T-helper 9 cell (primary cell): ENCODE measurements around the gene RBMS3.

ENCODE experiments used
- DNase-seq: peaks from one replicate; pipeline ENCODE4 v3.0.0-alpha.2; 2020

The RBMS3 gene

DNA sequence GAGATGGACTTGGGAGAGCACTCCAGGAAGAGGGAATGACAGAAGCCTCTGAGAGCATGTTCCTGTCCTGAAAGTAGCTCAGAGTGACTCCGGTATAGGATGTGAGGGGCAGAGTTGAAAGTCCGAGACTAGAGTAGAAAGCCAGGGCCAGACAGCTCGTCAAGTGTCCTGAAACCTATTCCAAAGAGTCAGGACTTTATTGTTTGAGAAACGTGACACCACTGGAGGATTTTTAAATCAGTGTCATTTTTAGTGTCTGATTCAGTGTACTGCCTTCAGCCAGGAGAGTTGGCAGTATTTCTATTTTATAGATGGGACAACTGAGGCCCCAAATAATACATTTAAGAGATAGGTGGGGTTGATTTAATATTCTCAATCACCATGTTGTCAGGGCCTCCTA, 1.6 kb upstream of the RBMS3 start:
- no peak for DNase-seq

DNA sequence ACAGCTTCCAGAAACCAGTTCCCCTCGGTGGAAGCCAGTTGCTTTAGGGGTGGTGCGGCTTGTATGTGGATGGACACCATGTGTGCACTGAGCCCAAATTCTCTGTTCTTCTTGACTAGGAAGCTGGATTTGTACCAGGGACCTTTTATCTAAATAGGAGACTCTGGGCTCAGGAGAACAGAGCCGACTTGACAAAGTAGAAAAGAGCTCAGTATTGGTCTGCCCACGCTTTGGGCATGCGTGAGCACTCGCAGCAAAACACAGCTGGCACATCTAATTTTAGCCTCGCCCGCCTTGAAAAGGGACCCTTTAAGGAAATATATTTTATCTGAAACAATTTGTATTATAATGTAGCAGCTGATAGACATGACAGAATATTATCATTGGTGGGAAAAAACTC, 1.1 kb upstream of the RBMS3 start:
- DNase-seq: no peak

DNA sequence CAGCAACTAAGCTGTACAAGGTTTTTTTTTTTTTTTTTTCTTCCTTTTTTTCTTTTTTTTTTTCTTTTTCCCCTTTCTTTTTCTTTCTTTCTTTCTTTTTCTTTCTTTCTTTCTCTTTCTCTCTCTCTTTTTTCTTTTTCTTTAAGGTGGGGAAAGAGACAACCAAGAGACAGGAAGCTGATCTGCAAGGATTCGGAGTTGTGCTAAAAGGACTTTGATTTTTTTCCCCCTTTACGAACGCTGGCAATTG, 148 bp downstream of the RBMS3 start:
- no peak for DNase-seq

DNA sequence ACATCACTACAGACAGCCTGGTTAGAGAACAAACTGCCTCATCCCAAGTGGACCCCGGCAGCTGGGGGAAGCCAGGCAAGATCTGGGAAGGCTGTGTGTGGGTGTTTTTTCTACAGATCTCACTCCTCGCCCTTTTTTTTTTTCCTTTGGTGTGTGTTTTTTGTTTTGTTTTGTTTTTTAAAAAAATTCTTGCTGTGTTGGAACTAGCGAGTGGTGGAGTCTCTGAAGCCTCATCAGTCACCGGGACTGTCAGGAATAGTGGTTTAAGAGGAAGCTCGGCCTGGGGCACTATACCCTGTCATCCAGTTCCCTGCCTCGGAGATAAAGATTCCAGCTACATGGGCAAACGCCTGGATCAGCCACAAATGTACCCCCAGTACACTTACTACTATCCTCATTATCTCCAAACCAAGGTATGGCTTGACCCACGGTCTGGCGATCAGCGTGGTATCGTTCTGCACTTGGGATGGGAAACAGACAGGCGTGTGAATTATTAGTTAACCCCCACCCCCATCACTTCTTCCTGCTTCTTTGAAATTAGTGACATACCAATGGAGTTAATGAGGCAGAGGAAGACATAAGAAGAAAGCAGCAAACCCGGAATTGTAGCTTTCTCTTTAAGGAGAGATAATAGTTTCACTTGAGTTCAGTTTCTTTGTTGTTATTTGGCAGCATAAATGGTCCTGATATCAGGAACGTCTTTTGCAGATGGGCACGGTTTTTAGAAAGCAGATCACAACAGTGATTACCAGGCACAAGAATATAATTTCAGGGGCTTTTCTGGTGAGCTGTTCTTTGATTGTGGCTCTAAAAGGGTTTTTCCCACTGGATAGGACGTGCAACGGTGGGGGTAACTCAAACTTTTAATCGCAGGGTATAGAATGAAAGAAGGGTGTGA, 722 bp downstream of the RBMS3 start:
- no peak for DNase-seq

DNA sequence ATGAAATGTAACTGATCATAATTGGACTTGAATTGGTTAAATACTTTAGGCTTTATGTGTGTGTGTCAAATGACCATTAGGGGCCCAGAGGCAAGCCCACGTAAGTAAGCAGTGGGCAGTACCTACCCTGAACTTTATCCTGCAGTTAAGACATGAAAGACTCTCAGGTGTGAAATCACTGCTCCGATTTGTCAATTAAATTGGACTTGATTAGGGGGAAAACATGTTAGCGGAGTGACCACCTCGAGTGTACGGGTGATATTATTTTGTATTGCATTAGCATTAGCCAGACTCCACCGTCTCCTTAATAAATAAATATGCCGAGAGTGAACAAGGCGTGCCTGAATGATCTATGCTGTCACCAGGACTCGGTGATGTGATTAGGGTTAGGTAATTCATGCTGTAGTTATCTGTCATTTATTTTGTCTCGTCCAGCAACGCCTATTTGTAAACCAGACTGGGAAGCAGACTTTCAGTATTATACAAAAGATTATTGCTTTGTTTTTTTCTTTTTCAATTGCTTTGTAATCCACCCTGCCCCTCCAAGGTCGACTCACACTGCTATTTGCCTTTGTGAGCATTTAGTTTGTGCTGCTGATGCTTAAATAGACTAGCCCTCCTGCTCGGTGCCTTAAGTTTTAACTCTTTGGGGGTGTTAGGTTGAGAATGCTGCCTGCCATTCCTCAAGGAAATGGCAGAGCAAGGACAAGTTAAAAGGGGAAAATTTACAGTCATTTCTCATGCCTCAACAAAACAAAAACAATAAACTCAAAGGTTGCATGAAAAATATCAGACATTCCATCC, 1.8 kb downstream of the RBMS3 start:
- DNase-seq: no peak

DNA sequence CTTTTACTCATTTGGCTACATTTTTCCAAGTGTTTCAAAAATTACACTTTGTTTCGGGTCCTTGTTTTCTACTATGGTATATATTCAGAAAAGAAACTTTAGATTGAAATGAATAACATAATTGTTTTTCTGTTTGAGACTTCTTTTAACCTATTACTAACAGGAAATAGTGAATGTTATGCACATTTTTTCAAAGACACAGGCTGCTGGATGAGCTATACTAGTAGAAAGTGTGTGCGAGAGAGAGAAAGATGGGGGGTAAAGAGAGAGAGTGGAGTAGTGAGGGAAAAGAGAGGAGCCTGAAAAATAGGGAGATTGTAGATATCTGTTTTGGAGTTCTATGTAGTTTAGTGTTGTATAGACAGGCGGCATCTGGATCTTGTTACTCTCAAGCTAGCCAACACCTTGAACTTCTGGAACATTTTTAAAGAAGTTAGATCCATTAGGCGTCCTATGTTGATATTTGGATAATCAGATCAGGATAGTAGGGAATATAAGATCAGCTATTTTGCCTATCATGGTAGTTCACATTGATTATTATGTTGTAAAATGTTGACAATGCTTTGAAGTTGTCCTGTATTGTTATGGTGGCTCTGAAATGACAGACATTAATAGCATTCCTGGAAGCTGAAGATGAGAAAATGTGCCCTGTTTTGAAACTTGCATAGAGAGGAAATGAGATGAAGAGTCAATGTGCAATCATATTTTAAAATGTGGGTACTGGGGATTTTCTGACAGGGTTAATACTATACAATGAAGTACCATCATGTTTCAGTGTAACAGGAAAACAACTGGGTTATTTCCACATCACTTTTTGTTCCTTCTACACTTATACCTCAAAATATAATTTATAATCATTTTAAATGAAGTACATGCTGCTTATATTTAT, 2.6 kb downstream of the RBMS3 start:
- DNase-seq: no peak

DNA sequence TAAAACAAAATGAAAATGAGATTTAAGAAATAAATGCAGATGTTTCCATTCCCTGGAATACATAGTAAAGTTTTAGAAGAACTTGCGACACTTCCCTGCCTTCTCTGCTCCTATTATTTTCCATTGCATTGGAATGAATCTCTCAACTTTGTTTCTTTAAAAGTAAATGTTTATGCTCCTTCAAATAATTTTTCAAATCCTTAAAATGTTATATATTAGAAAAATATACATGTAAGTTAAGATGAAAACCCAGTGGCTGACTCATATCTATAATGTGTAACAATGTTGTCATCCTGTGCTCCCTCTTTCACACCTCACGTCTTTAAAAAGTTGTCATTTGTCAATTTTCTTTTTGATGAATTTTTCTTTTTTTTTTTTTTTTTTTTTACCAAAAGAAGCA, 3.6 kb downstream of the RBMS3 start:
- no peak for DNase-seq

DNA sequence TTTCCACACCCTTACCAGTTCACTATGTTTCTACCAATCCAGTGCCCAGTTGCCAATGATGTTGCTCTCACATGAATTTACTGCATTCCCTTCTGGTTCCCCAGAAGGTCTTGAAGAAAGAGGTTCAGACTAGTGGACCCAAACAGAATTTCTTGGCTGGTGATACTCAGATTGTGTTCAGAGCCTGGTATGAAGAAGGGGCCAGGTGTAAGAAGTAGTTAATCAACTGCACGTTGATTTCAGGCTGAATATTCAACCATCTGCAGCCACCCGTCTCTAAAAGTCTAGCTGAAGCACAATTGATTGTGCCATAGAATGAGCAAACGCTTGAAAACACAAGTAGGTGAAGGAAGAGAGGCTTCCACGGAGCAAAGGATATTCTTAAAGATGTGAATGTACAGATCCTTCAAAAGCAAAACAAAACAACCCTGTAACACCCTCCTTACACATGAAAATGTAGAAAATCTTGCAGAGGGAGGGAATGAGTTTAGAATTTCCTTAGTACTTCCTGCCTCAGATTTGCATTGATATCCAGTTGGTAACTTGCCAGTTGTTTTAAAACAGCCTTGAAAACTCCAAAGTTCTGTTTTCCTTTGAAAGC, 4.7 kb downstream of the RBMS3 start:
- no peak for DNase-seq

DNA sequence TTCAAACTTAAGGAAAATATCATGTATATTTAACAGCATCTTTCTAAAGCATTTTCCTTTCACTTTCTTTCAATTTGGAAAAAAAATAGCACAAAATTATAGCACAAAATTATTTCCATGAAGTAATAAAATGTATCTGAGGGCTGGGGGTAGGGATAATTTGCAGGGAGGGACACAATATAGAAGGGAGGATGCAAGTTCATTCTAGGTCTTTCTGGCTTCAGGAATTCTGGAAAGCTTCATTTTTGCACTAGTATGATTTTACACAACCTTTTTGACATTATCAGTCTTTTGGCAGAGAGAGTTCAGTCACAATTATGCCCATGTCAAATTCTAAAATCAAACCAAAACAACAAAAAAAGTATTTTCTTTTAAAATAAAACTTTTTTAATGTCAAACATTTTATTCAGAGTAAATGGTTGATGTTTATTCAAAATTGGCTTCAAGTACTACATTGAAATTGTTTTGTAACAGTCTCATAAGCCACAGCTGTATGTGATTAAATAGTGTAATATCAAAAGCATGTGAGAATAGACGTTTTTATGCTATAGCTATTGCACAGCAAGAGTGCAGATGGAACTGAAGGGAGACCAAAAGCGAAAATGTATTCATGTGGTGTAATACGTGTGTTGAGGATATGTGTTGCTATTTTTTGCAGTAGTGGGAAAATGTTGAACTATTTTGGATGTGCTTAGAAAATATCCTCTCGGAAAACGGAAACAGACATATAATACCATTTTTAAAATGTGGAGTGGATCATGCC, 5.8 kb downstream of the RBMS3 start:
- no peak for DNase-seq

DNA sequence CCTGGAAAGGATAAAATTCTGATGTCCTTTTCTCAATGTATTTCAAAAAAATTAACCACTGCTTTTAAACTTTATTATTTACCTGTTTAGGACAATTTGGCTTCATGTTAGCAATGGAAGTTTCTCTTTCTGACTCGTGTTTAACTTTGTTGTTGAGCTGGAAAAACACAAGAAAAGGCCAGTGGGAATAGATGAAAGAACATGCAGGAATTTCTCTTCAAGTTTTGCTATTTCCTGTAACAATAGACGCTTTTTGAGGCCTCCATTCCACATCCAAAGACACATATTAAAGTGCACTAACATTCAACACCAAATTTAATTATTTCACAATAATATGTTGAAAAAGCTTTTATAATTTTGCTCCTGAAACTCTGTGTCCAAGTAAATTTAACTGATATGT, 9.7 kb downstream of the RBMS3 start:
- DNase-seq: no peak

DNA sequence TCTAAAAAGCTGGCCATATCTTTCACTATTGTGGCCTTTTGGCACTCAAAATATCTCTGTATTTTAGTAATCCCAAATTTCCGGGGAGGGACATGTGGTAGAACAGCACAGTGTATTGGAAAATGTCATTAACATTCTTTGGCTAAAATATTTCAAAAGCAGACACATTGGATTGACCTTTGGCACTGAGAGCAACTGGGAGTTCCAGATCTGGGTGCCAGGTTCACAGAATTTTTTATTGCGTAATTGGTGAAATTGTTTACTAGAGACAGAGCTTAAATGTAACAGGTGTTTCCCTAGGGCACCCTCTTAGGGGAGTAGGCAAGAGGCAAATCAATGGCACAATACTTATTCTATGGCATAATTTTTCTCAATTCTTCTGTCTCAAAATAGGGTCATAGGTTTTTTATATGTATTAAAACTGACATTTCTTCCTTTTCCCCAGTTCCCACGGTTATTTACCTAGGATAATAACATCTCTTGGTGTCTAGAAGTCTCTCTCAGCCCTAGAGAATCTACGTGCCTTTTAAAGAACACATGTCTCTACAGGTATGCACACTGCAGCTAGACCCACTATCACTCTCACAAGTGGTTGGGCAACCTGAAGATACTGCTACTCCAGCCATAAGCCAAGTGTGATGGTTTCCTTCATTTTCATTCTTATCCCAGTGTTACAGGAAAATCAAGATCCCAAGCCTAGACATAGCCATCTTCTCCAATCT, 10.6 kb downstream of the RBMS3 start:
- no peak for DNase-seq

DNA sequence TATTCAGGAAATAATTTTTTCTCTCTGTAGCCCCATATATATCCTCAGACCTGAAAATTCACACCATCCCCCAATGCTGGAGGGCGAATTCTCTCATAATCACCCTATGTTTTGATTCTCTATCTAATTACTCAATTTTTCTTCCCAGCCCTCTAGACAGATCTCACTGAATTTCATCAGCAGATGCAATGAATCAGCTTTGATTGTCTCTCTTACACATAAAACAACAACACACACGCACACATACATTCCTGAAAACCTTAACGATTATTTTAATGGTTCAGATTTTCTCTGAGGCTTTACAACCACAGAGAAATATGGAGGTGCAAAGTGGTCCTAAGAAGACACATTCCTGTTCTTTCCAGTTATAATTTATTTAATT, 11.1 kb downstream of the RBMS3 start:
- no peak for DNase-seq

DNA sequence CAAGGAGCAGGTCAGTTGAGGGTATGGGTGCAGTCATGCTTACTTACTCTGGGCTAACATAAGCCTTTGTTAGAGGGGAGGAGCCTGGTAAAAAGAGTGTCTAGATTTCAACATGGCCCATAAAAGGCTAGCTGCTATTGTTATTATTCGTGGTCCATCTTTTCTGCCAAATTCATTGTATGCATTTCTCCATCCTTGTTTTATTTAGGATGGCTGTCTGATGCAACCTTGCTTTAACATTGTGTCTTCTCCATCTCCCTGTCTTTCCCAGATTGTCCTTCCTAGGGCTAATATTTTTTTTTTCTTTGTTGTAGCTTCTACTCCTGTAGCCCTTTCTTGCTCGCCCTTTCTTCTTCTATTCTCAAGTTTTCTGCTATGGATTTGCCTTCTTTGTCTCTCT, 12.6 kb downstream of the RBMS3 start:
- no peak for DNase-seq

DNA sequence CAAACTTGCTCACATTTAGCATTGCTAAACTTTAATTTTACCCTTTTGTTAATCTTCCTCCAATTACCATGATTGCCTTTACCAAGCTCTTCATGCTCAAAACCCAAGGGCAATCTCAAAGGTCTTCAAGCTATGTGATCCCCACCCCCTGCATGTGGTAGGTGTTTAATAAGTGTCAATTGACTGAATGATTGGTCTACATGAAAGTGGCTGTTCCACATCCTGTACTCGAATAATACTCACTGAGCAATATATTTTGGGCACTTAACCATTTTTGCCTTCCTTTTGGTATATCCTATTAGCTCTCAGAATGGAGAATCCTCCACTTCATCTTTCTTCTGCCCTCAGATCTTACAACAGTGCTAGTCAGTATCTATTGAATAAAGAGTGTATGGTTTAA, 17.1 kb downstream of the RBMS3 start:
- DNase-seq: no peak

DNA sequence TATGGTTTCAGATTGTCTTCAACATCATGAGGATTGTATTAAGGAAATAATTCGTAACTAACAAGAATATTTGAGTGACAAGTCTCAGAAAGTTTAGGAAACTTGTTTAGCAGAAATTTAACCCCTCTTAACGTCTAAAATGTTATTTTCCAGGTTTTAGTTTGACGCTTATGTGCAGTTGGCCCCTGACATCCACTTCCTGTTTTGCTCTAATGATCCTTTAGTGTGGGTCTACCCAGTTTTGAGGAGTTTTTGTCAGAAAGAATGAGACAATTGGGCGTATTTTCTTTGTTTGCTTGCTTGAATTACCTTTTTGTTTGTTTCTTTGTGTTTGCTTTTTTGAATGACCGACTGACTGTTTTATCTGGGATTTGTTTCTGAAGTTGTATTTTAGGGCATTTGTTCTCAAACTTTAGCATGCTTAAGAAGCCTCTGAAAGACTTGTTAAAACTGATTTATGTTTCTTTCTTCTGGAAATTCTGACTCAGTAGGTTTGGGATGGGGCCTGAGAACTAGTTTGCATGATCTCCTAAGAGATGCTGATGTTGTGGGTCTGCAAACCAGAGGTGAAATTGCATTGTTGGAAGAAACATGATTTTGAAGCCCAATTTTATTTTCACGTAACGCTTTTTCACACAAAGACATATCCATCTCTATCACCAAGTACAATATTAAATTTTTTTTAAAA, 20.6 kb downstream of the RBMS3 start:
- no peak for DNase-seq

DNA sequence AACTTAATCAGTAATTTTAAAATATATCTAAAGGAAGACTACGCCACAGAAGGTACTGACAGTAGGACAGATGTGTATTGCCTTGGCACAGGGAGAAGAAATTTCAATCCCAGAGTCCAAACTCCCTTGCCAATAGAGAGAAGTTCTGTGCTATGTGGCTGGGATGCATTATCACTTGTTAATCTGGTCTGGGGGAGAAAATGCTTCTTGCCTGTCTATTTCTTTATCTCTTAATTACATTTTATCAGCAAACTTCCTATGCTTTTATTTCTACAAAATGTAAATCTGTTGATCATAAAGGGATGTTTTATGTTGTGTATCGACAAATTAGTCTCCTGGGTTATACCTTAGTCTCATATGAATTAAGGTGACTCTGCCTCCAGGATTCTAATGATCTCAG, 21.7 kb downstream of the RBMS3 start:
- no peak for DNase-seq

DNA sequence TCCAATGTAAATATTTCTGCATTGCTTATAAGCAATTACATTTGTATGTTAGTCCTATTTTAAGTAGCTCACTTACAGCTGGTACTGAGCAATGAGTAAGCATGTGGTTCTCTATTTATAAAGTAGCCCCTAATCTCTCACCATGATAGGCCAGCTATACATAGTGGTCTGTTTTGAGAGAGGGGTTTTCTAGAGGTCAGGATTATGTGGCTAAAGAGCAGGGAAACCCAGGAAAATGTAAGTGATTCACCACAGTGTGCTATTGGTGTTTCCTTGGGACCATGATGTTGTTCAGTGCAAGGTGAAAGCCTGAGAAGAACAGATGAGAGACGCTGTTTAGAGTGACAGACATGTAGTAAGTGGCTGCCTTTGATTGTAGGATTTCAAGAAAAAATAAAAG, 26.4 kb downstream of the RBMS3 start:
- no peak for DNase-seq

DNA sequence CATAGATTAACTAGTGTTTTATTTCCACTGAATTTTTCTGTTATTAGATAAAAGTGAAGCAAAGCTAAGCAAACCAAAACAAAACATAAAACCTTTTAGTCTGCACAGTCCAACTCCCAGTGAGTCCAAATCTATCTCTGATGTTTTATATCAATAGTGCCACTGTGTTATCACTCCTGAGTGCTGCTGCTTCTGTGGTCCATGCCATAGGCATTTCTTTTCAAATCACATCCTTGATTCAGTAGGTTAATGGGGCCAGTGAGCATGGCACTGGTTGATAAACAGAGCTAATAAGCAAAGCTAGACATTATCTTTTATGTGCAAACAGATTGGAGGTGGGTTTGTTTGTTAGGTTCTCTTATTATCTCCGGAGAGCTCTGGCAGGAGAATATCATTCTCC, 30.0 kb downstream of the RBMS3 start:
- DNase-seq: no peak

DNA sequence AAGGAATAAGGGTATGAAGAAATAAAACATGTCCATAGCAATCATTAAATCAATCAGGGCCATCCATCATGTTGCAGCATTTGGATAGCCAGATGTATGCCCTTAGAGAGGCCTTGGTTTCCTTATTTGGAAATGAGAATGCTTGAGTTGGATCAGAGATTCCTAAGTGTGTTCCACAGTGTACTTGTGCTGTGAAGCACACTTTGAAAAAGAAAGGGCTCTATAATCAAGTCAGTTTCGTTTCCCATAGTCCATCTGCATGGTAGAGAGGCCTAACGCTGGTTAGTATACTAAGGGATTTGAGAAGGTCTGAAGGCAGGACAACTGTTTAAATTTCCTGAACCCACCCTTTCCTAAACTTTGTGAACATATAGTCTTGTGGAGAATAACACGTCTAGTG, 30.9 kb downstream of the RBMS3 start:
- DNase-seq: no peak

DNA sequence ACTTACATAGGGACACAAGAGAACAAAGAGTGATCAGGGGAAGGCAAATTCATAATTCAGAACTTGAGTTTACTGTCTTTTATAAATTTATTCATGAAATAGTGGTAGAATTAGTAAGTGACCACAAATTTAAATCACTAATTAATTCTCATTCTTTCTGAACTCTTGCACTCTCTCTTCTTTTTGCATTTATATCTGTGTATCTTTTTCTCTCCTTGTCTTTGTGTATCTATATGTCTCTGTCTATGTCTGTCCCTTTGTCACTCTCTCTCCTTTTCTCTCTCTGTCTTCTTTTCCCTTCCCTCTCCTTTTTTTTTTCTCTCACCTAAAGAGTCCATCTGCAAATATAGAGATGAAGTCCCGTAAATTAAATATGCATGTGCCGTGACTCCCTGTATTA, 31.5 kb downstream of the RBMS3 start:
- DNase-seq: no peak

DNA sequence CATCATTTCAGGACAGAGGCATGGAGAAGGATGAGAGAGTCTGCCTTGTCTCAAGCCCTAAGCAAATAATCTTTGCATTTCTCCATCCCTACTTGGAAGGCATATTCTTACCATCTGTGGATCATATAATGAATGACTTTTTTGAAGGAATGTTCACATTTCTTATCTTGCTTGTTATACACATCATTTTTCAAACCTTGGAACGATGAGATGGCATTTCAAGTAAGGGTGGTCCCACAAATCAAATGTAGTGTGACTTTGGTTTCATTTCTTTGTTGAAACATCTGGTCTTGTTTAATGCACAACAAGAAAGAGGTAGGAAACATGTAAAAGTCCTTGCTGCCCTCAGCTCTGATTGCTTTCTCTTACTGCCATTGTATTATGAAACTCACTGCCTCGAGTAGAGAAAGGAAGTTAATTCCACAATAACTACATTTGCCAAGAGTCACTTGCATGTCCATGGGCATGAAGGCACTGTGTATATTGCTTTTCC, 32.1 kb downstream of the RBMS3 start:
- no peak for DNase-seq
